Measurements from ENCODE around the gene CBFB. TPM values are rescaled to one million over a fixed set of nuclear protein-coding genes. Genes with fewer than 3 reads are reported as not detected.

Gene CBFB
- total RNA-seq, 1 experiment from 2014 or later, result 76.3 TPM

- Mint-ChIP-seq H3K9me3 (no peaks in the 10 kb centered on the region), H3K27me3 (ENCODE audit: low read depth) (no peaks in the 10 kb centered on the region), H3K4me1 (no peaks in the 10 kb centered on the region), H3K36me3 (ENCODE audit: insufficient read depth in 1 of 3, low read depth in 3 of 3) (peaks cover 0 to 26% (median 13%) of the 10 kb centered on the region in 3 experiments; a peak in 6 of 7 replicates), H3K4me3 (no peak overlapping the region), H3K27ac (no peak overlapping the region)
- no peak overlapping the region for H2AK5ac ChIP-seq (ENCODE audit: insufficient read length, low read length)
- no peak overlapping the region for H3K23ac ChIP-seq (ENCODE audit: insufficient read length, low read depth, low read length)
- no peak overlapping the region for H2AFZ ChIP-seq (ENCODE audit: low read length)
- no peak overlapping the region for H3K4me2 ChIP-seq (ENCODE audit: insufficient read depth, insufficient read length, low read length)
- no peak overlapping the region for H4K5ac ChIP-seq (ENCODE audit: insufficient read length, low read depth, low read length)
- whole genome bisulfite sequencing (ENCODE audit: extremely low coverage, insufficient read length, low lambda C conversion rate), result no CpG with 5 or more reads among the region's 4 CpGs
- H3K4me1 ChIP-seq (ENCODE audit: insufficient read depth, low read length), result no peaks in the 10 kb centered on the region
- no peak overlapping the region for H2BK15ac ChIP-seq (ENCODE audit: low read depth, low read length)
- H3K56ac ChIP-seq (ENCODE audit: insufficient read length, low read depth, low read length), result no peak overlapping the region
- H3K27me3 ChIP-seq (ENCODE audit: insufficient read depth, low read length), result no peaks in the 10 kb centered on the region
- H3K79me2 ChIP-seq (ENCODE audit: insufficient read depth, low read length), result no peaks in the 10 kb centered on the region
- H2BK12ac ChIP-seq (ENCODE audit: insufficient read length, low read depth, low read length), result no peak overlapping the region
- TF ChIP-seq CTCF (conservative IDR thresholded peaks at IDR 0.05), result no peak
- DNase-seq, result no peak
- no peak overlapping the region for H4K8ac ChIP-seq (replicated peaks; ENCODE audit: insufficient read length, low read depth, low read length)
- no peak overlapping the region for H2BK5ac ChIP-seq (ENCODE audit: insufficient read length, low read length)
- no peak overlapping the region for H3K4ac ChIP-seq (ENCODE audit: low read depth, low read length)
- H3K9me3 ChIP-seq (ENCODE audit: control insufficient read depth, low read depth, low read length), result no peaks in the 10 kb centered on the region
- no peak overlapping the region for H3K18ac ChIP-seq (ENCODE audit: insufficient read length, low read depth, low read length)
- H3K27ac ChIP-seq (ENCODE audit: insufficient read length, low read depth, low read length), result no peak overlapping the region
- H3K9ac ChIP-seq (ENCODE audit: extremely low read depth, insufficient read length, low read length), result no peak overlapping the region
- peaks cover 2% of the 10 kb centered on the region for H3K79me1 ChIP-seq (ENCODE audit: insufficient read depth, low read depth, low read length, poor library complexity, severe bottlenecking)
- no peaks in the 10 kb centered on the region for H3K23me2 ChIP-seq (ENCODE audit: insufficient read length, low read depth, low read length, poor library complexity, severe bottlenecking)
- no peak overlapping the region for H2BK20ac ChIP-seq (ENCODE audit: low read depth, low read length, poor library complexity, severe bottlenecking)
- H3K14ac ChIP-seq (ENCODE audit: insufficient read depth, low read length), result no peak overlapping the region
- no peaks in the 10 kb centered on the region for H4K20me1 ChIP-seq (ENCODE audit: control insufficient read depth, insufficient read depth, insufficient read length)
- H3T11ph ChIP-seq (ENCODE audit: low read length), result no peak overlapping the region
- no peak overlapping the region for H2BK120ac ChIP-seq (ENCODE audit: low read depth, low read length, poor library complexity, severe bottlenecking)
- H4K91ac ChIP-seq (ENCODE audit: insufficient read length, low read depth, low read length), result no peak overlapping the region
Measured at GRCh38 chr16:67077871-67078270, 48.9 kb downstream of the CBFB start.
